Astrocyte (in vitro differentiated cells and primary cell): ENCODE results near the gene CCND1. TPM values are rescaled to one million over a fixed set of nuclear protein-coding genes. Genes with fewer than 3 reads are reported as not detected.

Experiments
- DNase-seq: peaks from one replicate; pipeline ENCODE4 v3.0.0-alpha.2; 2010; ENCODE audit warnings: low read depth
- FAIRE-seq: peaks from 2 replicates; lab custom pipeline; 2011; peaks lifted over from hg19 to GRCh38; lab: Jason Lieb, UNC
- H2AFZ ChIP-seq: 2 replicates; pipeline ENCODE4 v1.6.0; 2012; ENCODE audit warnings: low read depth, low read length, inconsistent platforms
- H3K27ac ChIP-seq: 2 replicates; pipeline ENCODE4 v1.5.1; 2011; ENCODE audit warnings: low read depth, low read length, inconsistent platforms
- H3K27me3 ChIP-seq: 2 replicates; pipeline ENCODE4 v1.6.0; 2011; ENCODE audit warnings: low read length, inconsistent platforms; ENCODE audit not compliant: insufficient read depth
- H3K36me3 ChIP-seq: 2 replicates; pipeline ENCODE4 v1.5.1; 2011; ENCODE audit warnings: low read length, inconsistent platforms; ENCODE audit not compliant: insufficient read depth
- H3K4me1 ChIP-seq: 2 replicates; pipeline ENCODE4 v1.5.1; 2011; ENCODE audit warnings: low read length, inconsistent platforms; ENCODE audit not compliant: insufficient read depth
- H3K4me2 ChIP-seq: 2 replicates; pipeline ENCODE4 v1.6.0; 2012; ENCODE audit warnings: low read length, inconsistent platforms
- H3K4me3 ChIP-seq: 2 replicates; pipeline ENCODE4 v1.5.1; 2011; ENCODE audit warnings: low read depth, mild to moderate bottlenecking, low read length, inconsistent platforms; ENCODE audit not compliant: insufficient read depth
- H3K79me2 ChIP-seq: 2 replicates; pipeline ENCODE4 v1.6.0; 2012; ENCODE audit warnings: mild to moderate bottlenecking, low read length, inconsistent platforms; ENCODE audit not compliant: insufficient read depth
- H3K9ac ChIP-seq: 2 replicates; pipeline ENCODE4 v1.6.0; 2012; ENCODE audit warnings: mild to moderate bottlenecking, low read length, inconsistent platforms
- H3K9me3 ChIP-seq: 2 replicates; pipeline ENCODE4 v1.5.1; 2012; ENCODE audit warnings: low read depth, mild to moderate bottlenecking, low read length, inconsistent platforms; ENCODE audit not compliant: insufficient read depth
- H4K20me1 ChIP-seq: 2 replicates; pipeline ENCODE4 v1.6.0; 2012; ENCODE audit warnings: low read length, inconsistent platforms; ENCODE audit not compliant: insufficient read depth
- H3K27ac Mint-ChIP-seq: one replicate; pipeline ENCODE4 v1.8.0; 2021; ENCODE audit warnings: mild to moderate bottlenecking, mixed read lengths; ENCODE audit not compliant: unreplicated experiment
- H3K27me3 Mint-ChIP-seq: one replicate; pipeline ENCODE4 v1.8.0; 2021; ENCODE audit warnings: low read depth, mixed read lengths; ENCODE audit not compliant: unreplicated experiment
- H3K36me3 Mint-ChIP-seq: one replicate; pipeline ENCODE4 v1.8.0; 2021; ENCODE audit warnings: low read depth, mixed read lengths; ENCODE audit not compliant: unreplicated experiment
- H3K4me1 Mint-ChIP-seq: one replicate; pipeline ENCODE4 v1.8.0; 2021; ENCODE audit warnings: low read depth, mixed read lengths; ENCODE audit not compliant: unreplicated experiment
- H3K4me3 Mint-ChIP-seq: one replicate; pipeline ENCODE4 v1.8.0; 2021; ENCODE audit warnings: mild to moderate bottlenecking, moderate library complexity, mixed read lengths; ENCODE audit not compliant: unreplicated experiment
- H3K9me3 Mint-ChIP-seq: one replicate; pipeline ENCODE4 v1.8.0; 2021; ENCODE audit warnings: mild to moderate bottlenecking, mixed read lengths; ENCODE audit not compliant: unreplicated experiment
- CTCF ChIP-seq: IDR thresholded peaks from 2 replicates; pipeline ENCODE4 v1.5.1; 2011; ENCODE audit warnings: low read depth, mild to moderate bottlenecking, inconsistent platforms, low read length, moderate library complexity; ENCODE audit not compliant: insufficient read depth
- EZH2 ChIP-seq: IDR thresholded peaks from 2 replicates; pipeline ENCODE4 v1.6.1; 2012; ENCODE audit warnings: mild to moderate bottlenecking, low read length, inconsistent platforms; ENCODE audit not compliant: insufficient read depth
- total RNA-seq: library from RNA; stranded (reverse); gene quantifications from 2 replicates; pipeline ENCODE4 v1.2.1, GENCODE V29; 2021

The CCND1 gene
- total RNA-seq, 1 donor from 2014 or later: 482 TPM

- no peaks in the 10 kb centered on the region for H3K4me1 Mint-ChIP-seq
- peaks cover 3% of the 10 kb centered on the region for H3K27me3 ChIP-seq
- H3K9ac ChIP-seq: no peak overlapping the region
- H3K4me2 ChIP-seq: no peak overlapping the region
- H3K4me3 Mint-ChIP-seq: no peak overlapping the region
- H3K36me3 Mint-ChIP-seq: no peaks in the 10 kb centered on the region
- peaks cover 40% of the 10 kb centered on the region for H3K27me3 Mint-ChIP-seq
- peaks cover 3% of the 10 kb centered on the region for H3K9me3 Mint-ChIP-seq
- no peak overlapping the region for H3K27ac Mint-ChIP-seq
- H3K9me3 ChIP-seq: no peaks in the 10 kb centered on the region
- no peaks in the 10 kb centered on the region for H3K4me1 ChIP-seq
- no peaks in the 10 kb centered on the region for H3K79me2 ChIP-seq
- H3K27ac ChIP-seq: no peak overlapping the region
- H3K36me3 ChIP-seq: no peaks in the 10 kb centered on the region
- FAIRE-seq (no peak), DNase-seq (no peak)
- H2AFZ ChIP-seq: no peak overlapping the region
- H3K4me3 ChIP-seq: no peak overlapping the region
- H4K20me1 ChIP-seq: no peaks in the 10 kb centered on the region
- no peak for TF ChIP-seq EZH2
- no peak for TF ChIP-seq CTCF
These were observed 16.7 kb upstream of the CCND1 start for GRCh38 chr11:69624293-69624692.

DNA sequence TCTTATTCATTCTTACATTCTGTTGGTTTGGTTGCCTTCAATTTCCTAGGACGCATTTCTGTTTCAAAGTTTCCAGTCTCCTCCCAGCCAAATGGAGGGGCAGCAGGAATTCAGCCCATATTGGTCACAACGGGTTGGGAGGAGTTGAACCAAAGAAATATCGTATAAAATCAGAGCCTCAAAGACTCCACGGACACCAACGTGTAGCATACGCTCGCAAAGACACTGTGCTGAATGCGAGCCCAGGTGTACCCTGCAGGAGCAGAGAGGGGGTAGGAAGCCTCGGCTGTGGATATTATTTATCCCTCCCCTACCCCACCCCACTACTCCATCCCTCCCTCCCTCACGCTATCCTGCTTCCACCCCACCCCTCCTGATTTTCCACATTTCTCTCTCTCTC is 15.5 kb upstream of the CCND1 start:
- TF ChIP-seq CTCF (no peak), EZH2 (no peak)
- no peak for FAIRE-seq
- H3K4me2 ChIP-seq: no peak overlapping the region
- peaks cover 4% of the 10 kb centered on the region for H3K9me3 ChIP-seq
- H4K20me1 ChIP-seq: no peaks in the 10 kb centered on the region
- H3K9ac ChIP-seq: no peak overlapping the region
- H3K27me3 ChIP-seq: peaks cover 3% of the 10 kb centered on the region
- Mint-ChIP-seq H3K27ac (no peak overlapping the region), H3K4me3 (no peak overlapping the region), H3K9me3 (peaks cover 7% of the 10 kb centered on the region), H3K4me1 (no peaks in the 10 kb centered on the region), H3K36me3 (peaks cover 2% of the 10 kb centered on the region), H3K27me3 (peaks cover 36% of the 10 kb centered on the region)
- no peak for DNase-seq
- H3K4me3 ChIP-seq: no peak overlapping the region
- no peak overlapping the region for H3K27ac ChIP-seq
- H3K36me3 ChIP-seq: no peaks in the 10 kb centered on the region
- H2AFZ ChIP-seq: no peak overlapping the region
- no peaks in the 10 kb centered on the region for H3K79me2 ChIP-seq
- no peaks in the 10 kb centered on the region for H3K4me1 ChIP-seq

DNA sequence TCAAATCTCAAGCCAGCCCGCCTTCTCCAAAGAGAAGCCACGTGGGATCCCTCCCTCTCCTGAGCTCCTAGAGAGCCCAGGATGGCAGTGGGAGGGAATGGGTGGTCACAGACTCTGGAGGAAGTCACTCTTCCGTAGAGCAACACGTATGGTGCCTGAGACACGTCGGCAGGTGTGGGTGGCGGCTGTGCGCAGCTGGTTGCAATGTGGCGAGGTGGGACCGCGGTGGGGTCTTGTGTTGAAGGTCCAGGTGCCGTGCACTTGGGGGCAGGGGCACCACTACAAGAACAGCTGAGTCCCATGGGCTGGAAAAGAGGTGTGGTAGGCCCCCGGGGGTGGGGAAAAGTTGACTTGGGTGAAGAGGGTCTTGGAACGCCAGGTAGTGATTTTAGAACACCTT is 13.4 kb upstream of the CCND1 start:
- peaks cover 10% of the 10 kb centered on the region for H3K9me3 Mint-ChIP-seq
- Histone ChIP-seq H3K4me2 (no peak overlapping the region), H3K27ac (no peak overlapping the region), H3K9ac (no peak overlapping the region), H3K4me1 (no peaks in the 10 kb centered on the region), H4K20me1 (no peaks in the 10 kb centered on the region), H3K27me3 (peaks cover 3% of the 10 kb centered on the region), H3K9me3 (peaks cover 4% of the 10 kb centered on the region), H3K36me3 (no peaks in the 10 kb centered on the region), H3K79me2 (no peaks in the 10 kb centered on the region), H2AFZ (no peak overlapping the region), H3K4me3 (no peak overlapping the region)
- H3K4me3 Mint-ChIP-seq: no peak overlapping the region
- TF ChIP-seq CTCF (no peak), EZH2 (no peak)
- peaks cover 39% of the 10 kb centered on the region for H3K27me3 Mint-ChIP-seq
- H3K4me1 Mint-ChIP-seq: no peaks in the 10 kb centered on the region
- FAIRE-seq: no peak
- H3K27ac Mint-ChIP-seq: no peak overlapping the region
- peaks cover 2% of the 10 kb centered on the region for H3K36me3 Mint-ChIP-seq
- DNase-seq: no peak
